B cell (primary cell): ENCODE measurements around the gene MPP2. TPM values are rescaled to one million over a fixed set of nuclear protein-coding genes. Genes with fewer than 3 reads are reported as not detected.

Source experiments
- ATAC-seq: fragments of 200-7000 bp; cut with Tn5 transposase; one replicate; pipeline ENCODE4 v1.10.0; 2021; ENCODE audit warnings: low read depth, mild to moderate bottlenecking, moderate number of reproducible peaks, moderate library complexity
- CTCF ChIA-PET: fragments of 350-600 bp; sonication (Branson Sonifier 250); formaldehyde crosslinking; loops from one replicate; lab custom pipeline; 2021; ENCODE audit warnings: antibody characterized with exemption, inconsistent platforms; lab: Charles Lee
- POLR2A ChIA-PET: fragments of 350-600 bp; sonication (Branson Sonifier 250); formaldehyde crosslinking; loops from one replicate; lab custom pipeline; 2021; ENCODE audit warnings: antibody characterized with exemption; lab: Charles Lee
- DNase-seq: peaks from one replicate; pipeline ENCODE4 v3.0.0; 2013
- H2AFZ ChIP-seq: 2 replicates; pipeline ENCODE4 v1.6.1; 2012; ENCODE audit warnings: mild to moderate bottlenecking, low read depth, low read length; ENCODE audit not compliant: insufficient read depth, poor library complexity, severe bottlenecking
- H3K27ac ChIP-seq, 2 donors: 1 replicate in 1 of 2; 2 replicates in 1 of 2; pipeline ENCODE4 v1.5.1; 2012 to 2013; ENCODE audit warnings: low read length in 2 of 2, mild to moderate bottlenecking in 2 of 2, moderate library complexity in 1 of 2
- H3K27me3 ChIP-seq, 4 experiments: fragments of 200-600 bp in 1 of 4; sonication (generic) in 1 of 4; replicated peaks in 1 of 4; 1 replicate in 2 of 4; 2 replicates in 2 of 4; pipeline versions ENCODE4 v1.6.1 to v1.7.0; 2013 to 2016; ENCODE audit warnings: low read length in 3 of 4, mild to moderate bottlenecking in 2 of 4, mixed read lengths in 1 of 4, moderate library complexity in 1 of 4; ENCODE audit not compliant: insufficient read depth in 4 of 4, control insufficient read depth in 3 of 4; ENCODE audit errors: control extremely low read depth in 1 of 4
- H3K36me3 ChIP-seq, 2 experiments: replicated peaks in 1 of 2; 1 replicate in 1 of 2; 2 replicates in 1 of 2; pipeline versions ENCODE4 v1.6.1 to v1.7.1; 2013; ENCODE audit warnings: low read length in 1 of 2; ENCODE audit not compliant: insufficient read depth in 2 of 2, control insufficient read depth in 1 of 2; ENCODE audit errors: control extremely low read depth in 1 of 2, extremely low read depth in 1 of 2
- H3K4me1 ChIP-seq, 2 donors: fragments of 200-600 bp in 1 of 2; sonication (generic) in 1 of 2; 1 replicate in 1 of 2; 2 replicates in 1 of 2; pipeline versions ENCODE4 v1.5.1 to v1.6.1; 2013 to 2017; ENCODE audit warnings: low read length in 2 of 2; ENCODE audit not compliant: control insufficient read depth in 2 of 2, insufficient read depth in 2 of 2
- H3K4me2 ChIP-seq: replicated peaks from 2 replicates; pipeline ENCODE3; 2012; ENCODE audit warnings: mild to moderate bottlenecking, low read depth, low read length; ENCODE audit not compliant: poor library complexity, severe bottlenecking
- H3K4me3 ChIP-seq, 5 experiments: fragments of 200-600 bp in 1 of 5; sonication (generic) in 1 of 5; 1 replicate in 3 of 5; 2 replicates in 2 of 5; pipeline versions ENCODE4 v1.5.1 to v1.7.0; 2011 to 2016; ENCODE audit warnings: low read length in 4 of 5, mild to moderate bottlenecking in 4 of 5, low read depth in 2 of 5, control low read depth in 1 of 5, moderate library complexity in 1 of 5; ENCODE audit not compliant: insufficient read depth in 1 of 5; ENCODE audit errors: control extremely low read depth in 1 of 5, extremely low read depth in 1 of 5
- H3K79me2 ChIP-seq: fragments of 200-600 bp; sonication (generic); one replicate; pipeline ENCODE4 v1.6.0; 2016; ENCODE audit warnings: low read length; ENCODE audit not compliant: control insufficient read depth, insufficient read depth
- H3K9ac ChIP-seq: fragments of 200-600 bp; sonication (generic); 2 replicates; pipeline ENCODE4 v1.6.1; 2017; ENCODE audit warnings: mild to moderate bottlenecking, low read length, moderate library complexity
- H3K9me3 ChIP-seq, 3 donors: one replicate each; pipeline versions ENCODE4 v1.6.1 to v1.7.1; 2013; ENCODE audit warnings: low read length in 2 of 3; ENCODE audit not compliant: control insufficient read depth in 2 of 3, insufficient read depth in 1 of 3; ENCODE audit errors: control extremely low read depth in 1 of 3
- H4K20me1 ChIP-seq: 2 replicates; pipeline ENCODE4 v1.6.0; 2012; ENCODE audit warnings: mild to moderate bottlenecking, low read length; ENCODE audit not compliant: insufficient read depth, control insufficient read depth, poor library complexity, severe bottlenecking
- H3K27ac Mint-ChIP-seq: one replicate; pipeline ENCODE4 v1.8.0; 2021; ENCODE audit warnings: mixed read lengths
- H3K27me3 Mint-ChIP-seq: one replicate; pipeline ENCODE4 v1.8.0; 2021; ENCODE audit warnings: mixed read lengths
- H3K4me1 Mint-ChIP-seq: one replicate; pipeline ENCODE4 v1.8.0; 2021; ENCODE audit warnings: mixed read lengths
- H3K4me3 Mint-ChIP-seq: one replicate; pipeline ENCODE4 v1.8.0; 2021; ENCODE audit warnings: mixed read lengths
- H3K9me3 Mint-ChIP-seq: one replicate; pipeline ENCODE4 v1.8.0; 2022; ENCODE audit warnings: mixed read lengths; ENCODE audit not compliant: insufficient read depth
- CTCF ChIP-seq: fragments of 200-600 bp; IDR thresholded peaks from one replicate; pipeline ENCODE4 v1.8.0; 2022; ENCODE audit warnings: antibody characterized with exemption, mild to moderate bottlenecking
- EZH2 ChIP-seq: IDR thresholded peaks from 2 replicates; pipeline ENCODE4 v1.6.1; 2012; ENCODE audit warnings: borderline replicate concordance, low read depth, mild to moderate bottlenecking, moderate library complexity, low read length; ENCODE audit not compliant: insufficient read depth, poor library complexity, severe bottlenecking
- WGBS: methylation state at CpG from one replicate; pipeline ENCODE4 v1.1.5; 2013; ENCODE audit warnings: missing lambda C conversion rate; ENCODE audit not compliant: insufficient coverage; 5-methylcytosine and 5-hydroxymethylcytosine counted together
- intact Hi-C: fragments of 100-400 bp; cut with micrococcal nuclease; formaldehyde crosslinking; loops from one replicate; pipeline ENCODE4 v1.10.0; 2022
- polyA plus RNA-seq: library from polyadenylated mRNA; depleted of rRNA; stranded (reverse); fragments of >200 nt; gene quantifications from 2 replicates; pipeline ENCODE4 v1.2.3, GENCODE V29; 2012
- total RNA-seq, 2 donors: library from RNA; stranded (reverse); fragments of 120-200 nt in 1 of 2; gene quantifications; 1 replicate in 1 of 2; 2 replicates in 1 of 2; pipeline versions ENCODE4 v1.2.3 to v1.2.4, GENCODE V29; 2013 to 2022

MPP2 gene
- total and polyA plus RNA-seq, 2 donors (not counting 1 experiment from before 2014, with no cell fraction given) = 0.15 TPM; not detected in 1

- ChIA-PET POLR2A (no interaction called here), CTCF (interaction anchor here (0.8 to 2.2 kb wide), 7 partner anchors 11 to 133 kb away, joined by 3 to 6 read pairs (median 5); no protein-coding TSS in a partner anchor)
- Histone ChIP-seq H3K9ac (peak overlapping the region; percentile 67), H3K27me3 (peaks cover 0 to 61% (median 34%) of the 10 kb centered on the region in 4 experiments), H3K4me2 (peak overlapping the region; percentile 98), H2AFZ (peak overlapping the region; percentile 13), H3K9me3 (peaks cover 0 to 24% (median 0%) of the 10 kb centered on the region in 3 donors), H3K36me3 (no peaks in the 10 kb centered on the region), H3K4me1 (peaks cover 27 to 32% of the 10 kb centered on the region in 2 donors), H3K4me3 (peak overlapping the region in 3 of 5 experiments; percentile 42 to 73 (median 45)), H4K20me1 (no peaks in the 10 kb centered on the region), H3K79me2 (no peaks in the 10 kb centered on the region), H3K27ac (no peak overlapping the region)
- DNase-seq = peak; percentile 54
- Mint-ChIP-seq H3K27ac (no peak overlapping the region), H3K4me3 (peak overlapping the region; percentile 49), H3K9me3 (no peaks in the 10 kb centered on the region), H3K27me3 (peaks cover 46% of the 10 kb centered on the region), H3K4me1 (peaks cover 26% of the 10 kb centered on the region)
- no peak for ATAC-seq
- 36% methylated on average over 26 of the region's 26 CpGs for WGBS
- no peak for TF ChIP-seq EZH2
- TF ChIP-seq CTCF = no peak
- intact Hi-C loops = no loop called here
These were observed 824 bp upstream of the MPP2 start for GRCh38 chr17:43907998-43908721.

GRCh38 chr17:43906951-43907424 lies 348 bp downstream of the MPP2 start:
- peak; percentile 15 for ATAC-seq

More at GRCh38 chr17:43906951-43907424, 348 bp downstream of the MPP2 start:
- no peaks in the 10 kb centered on the region for H3K9me3 Mint-ChIP-seq
- peak overlapping the region; percentile 81 for H3K4me3 Mint-ChIP-seq
- H3K27ac ChIP-seq = no peak overlapping the region
- ChIA-PET CTCF (interaction anchor here (2.1 to 2.2 kb wide), 2 partner anchors 37 to 134 kb away, joined by 5 to 6 read pairs; no protein-coding TSS in a partner anchor), POLR2A (interaction anchor here (0.6 kb wide), 1 partner anchor 111 kb away, joined by 5 read pairs; no protein-coding TSS in a partner anchor)
- no peaks in the 10 kb centered on the region for H4K20me1 ChIP-seq
- H3K27me3 Mint-ChIP-seq = peaks cover 50% of the 10 kb centered on the region
- H3K4me2 ChIP-seq = peak overlapping the region; percentile 98
- peak overlapping the region; percentile 74 for H2AFZ ChIP-seq
- 3% methylated on average over 29 of the region's 29 CpGs for WGBS
- peaks cover 0 to 24% (median 0%) of the 10 kb centered on the region in 3 donors for H3K9me3 ChIP-seq
- TF ChIP-seq EZH2 (peak; percentile 95), CTCF (no peak)
- H3K4me3 ChIP-seq = peak overlapping the region; percentile 13 to 73 (median 45)
- peaks cover 27 to 32% of the 10 kb centered on the region in 2 donors for H3K4me1 ChIP-seq
- peaks cover 26% of the 10 kb centered on the region for H3K4me1 Mint-ChIP-seq
- intact Hi-C loops = no loop called here
- H3K27ac Mint-ChIP-seq = no peak overlapping the region
- no peaks in the 10 kb centered on the region for H3K36me3 ChIP-seq
- peaks cover 0 to 67% (median 34%) of the 10 kb centered on the region in 4 experiments for H3K27me3 ChIP-seq
- no peaks in the 10 kb centered on the region for H3K79me2 ChIP-seq
- peak; percentile 53 for DNase-seq
- H3K9ac ChIP-seq = peak overlapping the region; percentile 67
